ENCODE data around the gene HSP90B1. TPM values are rescaled to one million over a fixed set of nuclear protein-coding genes. Genes with fewer than 3 reads are reported as not detected.

Gene HSP90B1
- total and polyA plus RNA-seq, 9 of the 15 experiments (the other 6 are each of a cell fraction or from before 2014, with no cell fraction given) = 196 to 719 (median 557) TPM

GRCh38 chr12:103957865-103958388, 27.7 kb downstream of the HSP90B1 start:
- Histone ChIP-seq H3K4me2 (ENCODE audit: insufficient read depth, low read length) (peak overlapping the region; percentile 99; the same call in 1 of the 2 replicates), H3K27me3 (ENCODE audit: control insufficient read depth in 2 of 2, insufficient read depth in 2 of 2, low read length in 2 of 2) (no peaks in the 10 kb centered on the region), H3K79me2 (ENCODE audit: control insufficient read depth, insufficient read depth, low read length) (peaks cover 46% of the 10 kb centered on the region), H4K20me1 (replicated peaks; ENCODE audit: control insufficient read depth, insufficient read depth, low read length) (no peaks in the 10 kb centered on the region), H3K27ac (ENCODE audit: extremely low read depth, low read depth, low read length) (peak overlapping the region; percentile 95), H3K4me1 (replicated peaks in 1 of 2; ENCODE audit: control insufficient read depth in 2 of 2, insufficient read depth in 2 of 2, low read length in 2 of 2) (peaks cover 6 to 15% of the 10 kb centered on the region in 2 experiments; a peak in 4 of 5 replicates), H3K4me3 (peak overlapping the region; percentile 95; the same call in 1 of the 2 replicates), H2AFZ (ENCODE audit: low read depth, low read length) (peak overlapping the region; percentile 98), H3K36me3 (ENCODE audit: control insufficient read depth, insufficient read depth, low read length) (peaks cover 20% of the 10 kb centered on the region; the same call in 2 of the 3 replicates), H3K9me1 (ENCODE audit: control insufficient read depth, insufficient read depth, low read length) (no peaks in the 10 kb centered on the region), H3K9ac (ENCODE audit: insufficient read depth in 1 of 2, low read depth in 2 of 2, low read length in 2 of 2) (peak overlapping the region; percentile 45 to 89; a peak in 3 of 4 replicates), H3K9me3 (replicated peaks; ENCODE audit: control insufficient read depth, insufficient read depth, low read depth, low read length) (no peaks in the 10 kb centered on the region)
- BruUV-seq (replicated peaks) = no TSS peak
- intact Hi-C loops (cut with micrococcal nuclease) = loop anchor here (1.0 kb wide), 1 partner anchor 29 kb away; no protein-coding TSS in a partner anchor
- WGBS (ENCODE audit: insufficient coverage, low coverage, missing lambda C conversion rate) = 65% methylated on average over 7 of the region's 7 CpGs
- CTCF ChIA-PET (ENCODE audit: low intra/inter-chr PET ratio) = no interaction called here
- in situ Hi-C loops (cut with MboI) = no loop called here
- FAIRE-seq (no peak), ATAC-seq (no peak), DNase-seq (ENCODE audit: extremely low read depth in 1 of 4, low spot score in 3 of 4) (no peak)
- no peak for TF ChIP-seq ETV6 (IDR thresholded peaks at IDR 0.05; ENCODE audit: borderline replicate concordance in 1 of 2, low read depth in 2 of 2, low read length in 1 of 2)
- TF ChIP-seq ETV6 (CRISPR knock-in tag; IDR thresholded peaks at IDR 0.05; ENCODE audit: borderline replicate concordance) = no peak
- peak; percentile 75; the same call in 1 of the 2 replicates for TF ChIP-seq ZBTB33 (CRISPR knock-in tag; IDR thresholded peaks at IDR 0.05)
- no peak for TF ChIP-seq KLF13 (tag; IDR thresholded peaks at IDR 0.05; ENCODE audit: borderline replicate concordance, low read depth)
- TF ChIP-seq ETV1 (tag; conservative IDR thresholded peaks at IDR 0.05; ENCODE audit: low read depth) = no peak
- 0 out of 4 replicates have a peak, but pooled peaks of 1 of the 2 experiments have one; percentile 11 for TF ChIP-seq MLLT1 (IDR thresholded peaks at IDR 0.05)
- TF ChIP-seq ZNF121 (CRISPR knock-in tag; conservative IDR thresholded peaks at IDR 0.05) = peak; percentile 48
- TF ChIP-seq GABPA (tag; conservative IDR thresholded peaks at IDR 0.05; ENCODE audit: low read depth) = no peak
- TF ChIP-seq GTF2A2 (tag; IDR thresholded peaks at IDR 0.05) = no peak
- TF ChIP-seq RREB1 (CRISPR knock-in tag; IDR thresholded peaks at IDR 0.05) = no peak
- TF ChIP-seq RNF2 (IDR thresholded peaks at IDR 0.05) = no peak
- POLR2A ChIA-PET = interaction anchor here (0.7 kb wide), 1 partner anchor 176 kb away, joined by 3 read pairs; no protein-coding TSS in a partner anchor

Data from K562 (cell line).